Fibroblast of mammary gland (primary cell): ENCODE data around the gene GPC6.
A peak's percentile ranks its signal among the peaks of the same experiment; 100 is the strongest.

Source experiments
- DNase-seq: peaks from one replicate; pipeline ENCODE4 v3.0.0-alpha.2; 2010; ENCODE audit warnings: low read depth
- H3K4me3 ChIP-seq: 2 replicates; pipeline ENCODE4 v1.5.1; 2011; ENCODE audit warnings: low read depth, mild to moderate bottlenecking, low read length, moderate library complexity; ENCODE audit not compliant: control insufficient read depth
- TF ChIP-seq, protein P1 (sequence below): conservative IDR thresholded peaks from 2 replicates; pipeline ENCODE4 v1.5.1; 2011; ENCODE audit warnings: low read depth, low read length, inconsistent platforms; ENCODE audit not compliant: control insufficient read depth, insufficient read depth

Gene GPC6

DNA sequence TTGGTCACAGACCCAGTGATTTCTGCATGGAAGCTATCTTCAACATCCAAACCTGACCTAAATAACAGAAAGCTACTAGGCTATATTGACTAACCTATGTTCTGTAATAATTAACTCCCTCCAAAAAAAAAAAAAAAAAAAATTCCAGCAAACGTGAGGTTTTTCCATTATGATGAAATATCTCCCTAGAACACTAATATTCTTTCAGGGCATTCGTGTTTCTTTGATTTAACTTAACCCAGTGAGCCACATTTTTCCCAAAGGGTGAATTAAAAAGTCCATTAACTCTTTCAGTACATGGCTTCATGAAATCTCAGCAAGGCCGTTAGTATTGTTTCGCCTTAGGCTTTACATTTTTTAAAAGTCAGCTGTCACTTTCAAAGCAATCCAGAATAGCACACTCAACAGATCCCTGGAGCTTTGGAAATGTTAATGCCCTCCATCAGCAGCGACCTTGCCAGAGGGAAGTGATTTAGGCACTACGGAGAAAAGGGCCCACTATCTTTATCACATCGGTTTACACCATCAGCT lies 1077.1 kb downstream of the GPC6 start:
- DNase-seq, result no peak
- TF ChIP-seq, protein P1, sequence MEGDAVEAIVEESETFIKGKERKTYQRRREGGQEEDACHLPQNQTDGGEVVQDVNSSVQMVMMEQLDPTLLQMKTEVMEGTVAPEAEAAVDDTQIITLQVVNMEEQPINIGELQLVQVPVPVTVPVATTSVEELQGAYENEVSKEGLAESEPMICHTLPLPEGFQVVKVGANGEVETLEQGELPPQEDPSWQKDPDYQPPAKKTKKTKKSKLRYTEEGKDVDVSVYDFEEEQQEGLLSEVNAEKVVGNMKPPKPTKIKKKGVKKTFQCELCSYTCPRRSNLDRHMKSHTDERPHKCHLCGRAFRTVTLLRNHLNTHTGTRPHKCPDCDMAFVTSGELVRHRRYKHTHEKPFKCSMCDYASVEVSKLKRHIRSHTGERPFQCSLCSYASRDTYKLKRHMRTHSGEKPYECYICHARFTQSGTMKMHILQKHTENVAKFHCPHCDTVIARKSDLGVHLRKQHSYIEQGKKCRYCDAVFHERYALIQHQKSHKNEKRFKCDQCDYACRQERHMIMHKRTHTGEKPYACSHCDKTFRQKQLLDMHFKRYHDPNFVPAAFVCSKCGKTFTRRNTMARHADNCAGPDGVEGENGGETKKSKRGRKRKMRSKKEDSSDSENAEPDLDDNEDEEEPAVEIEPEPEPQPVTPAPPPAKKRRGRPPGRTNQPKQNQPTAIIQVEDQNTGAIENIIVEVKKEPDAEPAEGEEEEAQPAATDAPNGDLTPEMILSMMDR, result no peak
- no peak overlapping the region for H3K4me3 ChIP-seq

DNA sequence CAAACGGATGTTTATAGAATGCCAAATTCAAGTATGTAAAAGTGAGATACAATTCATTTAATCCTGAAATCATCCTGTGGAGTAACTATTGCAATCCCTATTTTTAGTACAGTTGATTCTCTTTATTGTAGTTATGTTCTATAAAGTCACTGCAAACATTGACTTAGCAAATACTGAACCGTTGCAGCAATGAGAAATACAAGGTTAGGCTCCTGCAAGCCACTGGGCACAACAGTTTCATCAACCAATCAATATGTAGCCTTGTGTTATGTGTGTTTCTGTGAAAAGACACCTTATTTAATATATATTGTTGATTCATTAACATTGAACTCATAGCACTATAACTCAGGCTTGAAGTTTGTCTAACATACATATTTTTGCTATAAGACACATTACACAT lies 1078.4 kb downstream of the GPC6 start:
- no peak for DNase-seq
- H3K4me3 ChIP-seq, result no peak overlapping the region
- TF ChIP-seq, protein P1, result no peak

DNA sequence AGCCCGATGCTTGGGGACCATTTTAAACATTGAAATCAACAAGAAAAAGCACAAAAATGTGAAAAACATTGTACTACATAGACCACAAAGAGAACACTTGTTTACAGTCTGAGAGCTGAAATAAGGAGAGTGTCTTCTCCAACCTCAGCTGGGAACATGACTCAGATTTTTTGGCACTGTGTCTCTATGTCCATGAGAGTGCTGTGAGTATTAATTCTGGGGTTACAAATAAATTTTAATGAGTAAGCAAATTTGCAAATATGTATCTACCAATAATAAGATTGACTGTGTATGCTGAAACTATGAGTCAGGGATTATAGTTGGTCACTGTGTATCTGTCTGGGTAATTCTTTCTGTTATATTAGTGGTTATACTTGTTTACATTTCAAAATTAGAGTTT lies 1078.9 kb downstream of the GPC6 start:
- DNase-seq, result peak; percentile 95
- TF ChIP-seq, protein P1, result no peak
- H3K4me3 ChIP-seq, result peak overlapping the region; percentile 40

DNA sequence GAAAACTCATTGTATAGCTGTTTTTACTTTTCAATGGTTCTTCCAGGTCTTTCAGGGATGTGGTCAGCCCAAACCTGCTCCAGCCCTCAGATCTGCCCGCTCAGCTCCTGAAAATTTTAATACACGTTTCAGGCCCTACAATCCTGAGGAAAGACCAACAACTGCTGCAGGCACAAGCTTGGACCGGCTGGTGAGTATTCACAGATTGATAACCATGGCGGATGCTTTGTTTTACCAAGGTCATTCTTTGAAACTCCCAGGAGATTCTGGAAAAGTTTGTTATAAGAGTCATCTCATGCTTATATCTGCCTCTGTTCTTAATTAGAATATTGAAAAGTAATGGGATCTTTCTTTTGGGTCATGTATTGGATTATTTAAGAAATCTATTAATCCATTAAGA lies 1079.3 kb downstream of the GPC6 start:
- TF ChIP-seq, protein P1, result no peak
- peak overlapping the region; percentile 40 for H3K4me3 ChIP-seq
- peak; percentile 81 for DNase-seq

DNA sequence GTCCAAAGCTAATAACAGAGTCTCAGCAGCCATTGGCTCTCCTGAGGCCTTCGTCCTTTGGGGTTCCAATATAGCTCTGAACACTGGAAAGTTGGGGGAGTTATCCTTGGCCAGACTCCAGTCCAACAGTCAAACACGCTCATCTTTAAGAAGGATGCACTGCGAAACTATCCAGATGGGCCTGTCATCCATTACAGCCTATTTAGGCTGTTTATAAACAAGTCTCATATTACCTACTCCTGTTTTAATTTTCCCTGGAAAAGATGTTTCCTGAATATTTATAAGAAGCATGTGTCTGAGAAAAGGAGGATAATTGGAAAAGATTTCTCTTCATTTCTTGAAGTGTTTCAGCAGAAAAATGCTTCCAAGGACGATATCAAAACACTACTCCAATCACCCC lies 1082.2 kb downstream of the GPC6 start:
- H3K4me3 ChIP-seq, result no peak overlapping the region
- DNase-seq, result peak; percentile 19
- TF ChIP-seq, protein P1, result no peak

DNA sequence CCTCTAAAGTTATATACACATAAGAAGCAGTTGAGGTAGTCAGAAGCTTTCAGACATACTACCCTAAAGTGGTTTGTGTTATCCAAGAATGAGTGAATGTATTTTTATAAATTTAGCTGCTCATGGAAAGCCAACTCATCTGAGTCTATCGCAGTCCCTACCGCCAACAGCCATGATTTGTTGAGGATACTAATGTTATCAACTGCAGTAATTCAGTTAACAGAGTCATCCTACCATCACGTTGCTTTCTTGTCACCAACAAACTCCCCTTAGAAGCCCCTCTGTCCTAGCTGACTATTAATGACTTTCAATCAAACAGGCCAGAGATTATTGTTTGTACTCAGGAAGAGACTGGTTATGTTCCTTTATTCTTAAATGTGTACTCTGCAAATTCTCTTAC lies 1083.0 kb downstream of the GPC6 start:
- TF ChIP-seq, protein P1, result no peak
- no peak overlapping the region for H3K4me3 ChIP-seq
- DNase-seq, result peak; percentile 23
